Endothelial cell of umbilical vein (primary cell): ENCODE results near the gene CDK19. TPM values are rescaled to one million over a fixed set of nuclear protein-coding genes. Genes with fewer than 3 reads are reported as not detected.

ENCODE experiments used
- BruUV-seq: library from RNA; stranded (reverse); fragments of 400-500 nt; replicated peaks from 2 replicates; lab custom pipeline; 2021; lab: Mats Ljungman, UMichigan
- CTCF ChIA-PET: fragments of 300-600, 350-600 bp; sonication (Branson Sonifier 250); formaldehyde crosslinking; loops from one replicate; lab custom pipeline; 2021; ENCODE audit warnings: antibody characterized with exemption, inconsistent platforms; lab: Charles Lee
- POLR2A ChIA-PET: fragments of 300-600, 350-600 bp; sonication (Branson Sonifier 250); formaldehyde crosslinking; loops from one replicate; lab custom pipeline; 2021; ENCODE audit warnings: antibody characterized with exemption, inconsistent platforms; lab: Charles Lee
- DNase-seq: peaks from one replicate; pipeline ENCODE4 v3.0.0-alpha.2; 2011; ENCODE audit warnings: low read depth, low spot score
- FAIRE-seq: peaks from 2 replicates; lab custom pipeline; 2011; peaks lifted over from hg19 to GRCh38; lab: Jason Lieb, UNC
- H2AFZ ChIP-seq: 2 replicates; pipeline ENCODE4 v1.6.0; 2012; ENCODE audit warnings: low read depth, low read length, control low read depth, inconsistent platforms
- H3K27ac ChIP-seq: 2 replicates; pipeline ENCODE4 v1.5.1; 2011; ENCODE audit warnings: low read depth, mild to moderate bottlenecking, control low read depth, low read length, moderate library complexity; ENCODE audit not compliant: insufficient read depth
- H3K27me3 ChIP-seq, 2 experiments: 2 replicates each; pipeline versions ENCODE4 v1.6.0 to v1.6.1; 2011; ENCODE audit warnings: low read length in 2 of 2, mixed read lengths in 1 of 2; ENCODE audit not compliant: control insufficient read depth in 2 of 2, insufficient read depth in 2 of 2
- H3K36me3 ChIP-seq, 2 experiments: 2 replicates in 1 of 2; 3 replicates in 1 of 2; pipeline ENCODE4 v1.5.1; 2011; ENCODE audit warnings: low read length in 2 of 2, mild to moderate bottlenecking in 1 of 2, moderate library complexity in 1 of 2; ENCODE audit not compliant: control insufficient read depth in 2 of 2, insufficient read depth in 2 of 2; ENCODE audit errors: extremely low read depth in 1 of 2
- H3K4me1 ChIP-seq: 3 replicates; pipeline ENCODE4 v1.5.1; 2011; ENCODE audit warnings: mild to moderate bottlenecking, low read length; ENCODE audit not compliant: control insufficient read depth, insufficient read depth; ENCODE audit errors: extremely low read depth
- H3K4me2 ChIP-seq: 2 replicates; pipeline ENCODE4 v1.6.1; 2011; ENCODE audit warnings: low read length, control low read depth, mixed read lengths; ENCODE audit not compliant: insufficient read depth
- H3K4me3 ChIP-seq, 3 experiments: fragments of 200-600 bp in 1 of 3; sonication (generic), shearing (Covaris generic) in 1 of 3; replicated peaks in 1 of 3; 2 replicates each; pipeline ENCODE4 v1.5.1; 2011 to 2016; ENCODE audit warnings: control low read depth in 3 of 3, low read length in 3 of 3, mild to moderate bottlenecking in 2 of 3, inconsistent platforms in 1 of 3, low read depth in 1 of 3, moderate library complexity in 1 of 3; ENCODE audit not compliant: insufficient read depth in 1 of 3
- H3K79me2 ChIP-seq: 2 replicates; pipeline ENCODE4 v1.6.0; 2012; ENCODE audit warnings: low read length, inconsistent platforms; ENCODE audit not compliant: control insufficient read depth, insufficient read depth
- H3K9ac ChIP-seq: replicated peaks from 2 replicates; pipeline ENCODE3; 2011; ENCODE audit warnings: low read length, control low read depth; ENCODE audit not compliant: insufficient read depth; ENCODE audit errors: extremely low read depth
- H3K9me1 ChIP-seq: replicated peaks from 3 replicates; pipeline ENCODE4 v1.6.0; 2011; ENCODE audit warnings: mild to moderate bottlenecking, low read length; ENCODE audit not compliant: control insufficient read depth, insufficient read depth; ENCODE audit errors: extremely low read depth
- H3K9me3 ChIP-seq: replicated peaks from 2 replicates; pipeline ENCODE4 v1.5.1; 2012; ENCODE audit warnings: low read length, inconsistent platforms; ENCODE audit not compliant: control insufficient read depth, insufficient read depth
- H4K20me1 ChIP-seq: replicated peaks from 2 replicates; pipeline ENCODE3; 2011; ENCODE audit warnings: mild to moderate bottlenecking, low read length; ENCODE audit not compliant: control insufficient read depth, insufficient read depth; ENCODE audit errors: extremely low read depth
- CTCF ChIP-seq, 2 donors: IDR thresholded peaks; 1 replicate in 1 of 2; 2 replicates in 1 of 2; pipeline ENCODE4 v1.5.1; 2011; ENCODE audit warnings: low read length in 2 of 2, mild to moderate bottlenecking in 2 of 2, moderate library complexity in 2 of 2, control low read depth in 1 of 2, inconsistent platforms in 1 of 2, low read depth in 1 of 2; ENCODE audit not compliant: insufficient read depth in 1 of 2; ENCODE audit errors: extremely low read depth in 1 of 2
- EZH2 ChIP-seq: IDR thresholded peaks from 2 replicates; pipeline ENCODE4 v1.6.1; 2012; ENCODE audit warnings: borderline replicate concordance, low read depth, mild to moderate bottlenecking, moderate library complexity, low read length, inconsistent platforms; ENCODE audit not compliant: severe bottlenecking
- JUN ChIP-seq: IDR thresholded peaks from 2 replicates; pipeline ENCODE4 v1.6.1; 2011; ENCODE audit warnings: borderline replicate concordance, low read depth; ENCODE audit not compliant: insufficient read length, insufficient read depth
- MAX ChIP-seq: IDR thresholded peaks from 2 replicates; pipeline ENCODE4 v1.6.1; 2011; ENCODE audit not compliant: insufficient read depth, insufficient read length
- MYC ChIP-seq: IDR thresholded peaks from one replicate; pipeline ENCODE4 v1.6.1; 2011; ENCODE audit warnings: mild to moderate bottlenecking, low read depth, low read length
- POLR2A ChIP-seq: IDR thresholded peaks from 2 replicates; pipeline ENCODE4 v1.6.1; 2012; ENCODE audit warnings: low read depth, mild to moderate bottlenecking, control low read depth, low read length
- POLR2AphosphoS5 ChIP-seq: IDR thresholded peaks from 2 replicates; pipeline ENCODE4 v1.6.1; 2012; ENCODE audit warnings: low read depth, mild to moderate bottlenecking, control low read depth, low read length, moderate library complexity; ENCODE audit not compliant: insufficient read depth
- dilution Hi-C: fragments of 300-500 bp; cut with MboI; formaldehyde crosslinking; loops from one replicate; pipeline ENCODE4 v1.15.0; 2019; ENCODE audit warnings: low sequenced_read_pairs; ENCODE audit not compliant: extremely low pct_ligation_motif_present
- intact Hi-C: fragments of 100-400 bp; cut with micrococcal nuclease; formaldehyde crosslinking; loops from one replicate; pipeline ENCODE4 v1.10.0; 2022
- polyA plus RNA-seq, 4 experiments: library from polyadenylated mRNA; depleted of rRNA in 3 of 4; stranded (reverse) in 3 of 4; unstranded in 1 of 4; fragments of >200 nt; gene quantifications; 2 replicates each; pipeline versions ENCODE4 v1.2.1 to v1.2.3, GENCODE V29; 2011 to 2012; ENCODE audit warnings: missing spikeins in 1 of 4
- total RNA-seq: library from RNA; stranded (reverse); gene quantifications from 2 replicates; pipeline ENCODE4 v1.2.3, GENCODE V29; 2021

CDK19 gene
- total and polyA plus RNA-seq, 2 donors (not counting 3 experiments of a cell fraction or from before 2014, with no cell fraction given), result 4.6 to 12.1 TPM

- Histone ChIP-seq H2AFZ (no peak overlapping the region), H3K4me3 (no peak overlapping the region), H3K27ac (no peak overlapping the region), H3K36me3 (no peaks in the 10 kb centered on the region), H3K9ac (no peak overlapping the region), H3K4me2 (no peak overlapping the region), H3K4me1 (no peaks in the 10 kb centered on the region), H3K9me3 (no peaks in the 10 kb centered on the region), H3K79me2 (no peaks in the 10 kb centered on the region), H3K9me1 (no peaks in the 10 kb centered on the region), H3K27me3 (peaks cover 15 to 20% of the 10 kb centered on the region in 2 experiments), H4K20me1 (no peaks in the 10 kb centered on the region)
- POLR2A ChIA-PET, result no interaction called here
- dilution Hi-C loops, result no loop called here
- BruUV-seq, result no TSS peak
- DNase-seq (no peak), FAIRE-seq (no peak)
- TF ChIP-seq JUN, result no peak
- TF ChIP-seq POLR2AphosphoS5, result no peak
- TF ChIP-seq MAX, result no peak
- no peak for TF ChIP-seq EZH2
- intact Hi-C loops, result no loop called here
- CTCF ChIA-PET, result no interaction called here
Measured at GRCh38 chr6:110822249-110822648, 7.0 kb upstream of the CDK19 start.

- Histone ChIP-seq H3K9me3 (no peaks in the 10 kb centered on the region), H3K36me3 (no peaks in the 10 kb centered on the region), H2AFZ (no peak overlapping the region), H3K9me1 (no peaks in the 10 kb centered on the region), H3K27ac (no peak overlapping the region), H3K27me3 (peaks cover 0 to 2% of the 10 kb centered on the region in 2 experiments), H4K20me1 (no peaks in the 10 kb centered on the region), H3K4me1 (peaks cover 9% of the 10 kb centered on the region), H3K4me3 (no peak overlapping the region), H3K4me2 (peak overlapping the region; percentile 69), H3K9ac (no peak overlapping the region), H3K79me2 (peaks cover 3% of the 10 kb centered on the region)
- ChIA-PET POLR2A (interaction anchor here (4.1 kb wide), 1 partner anchor 58 kb away, joined by 133 read pairs; the partner anchor contains the start of gene AMD1), CTCF (no interaction called here)
- FAIRE-seq, result no peak
- TF ChIP-seq CTCF (IDR thresholded peaks at IDR 0.05; ENCODE audit: extremely low read depth in 1 of 2, insufficient read depth in 1 of 2, low read depth in 1 of 2, low read length in 2 of 2), result no peak
- no peak for TF ChIP-seq POLR2AphosphoS5
- TF ChIP-seq EZH2, result no peak
- TF ChIP-seq POLR2A, result no peak
- TF ChIP-seq MYC, result no peak
- no peak for TF ChIP-seq JUN
- no TSS peak for BruUV-seq
- intact Hi-C loops, result no loop called here
- DNase-seq, result no peak
- dilution Hi-C loops, result no loop called here
Measured at GRCh38 chr6:110816677-110817076, 1.4 kb upstream of the CDK19 start.
